GM10248 (cell line): ENCODE results near the gene TUBB6.

Experiments
- CTCF ChIA-PET: fragments of 300-600 bp; sonication (Branson Sonifier 250); formaldehyde crosslinking; extraction: SDS; loops from one replicate; lab custom pipeline; 2021; ENCODE audit warnings: antibody characterized with exemption; lab: Yijun Ruan, JAX
- POLR2A ChIA-PET: fragments of 350-650 bp; sonication (Branson Sonifier 250); formaldehyde crosslinking; extraction: SDS; loops from one replicate; lab custom pipeline; 2020; ENCODE audit warnings: antibody characterized with exemption; lab: Yijun Ruan, JAX
- DNase-seq: peaks from one replicate; pipeline ENCODE4 v3.0.0; 2012; ENCODE audit errors: extremely low spot score
- CTCF ChIP-seq: IDR thresholded peaks from 2 replicates; pipeline ENCODE4 v1.5.1; 2012; ENCODE audit warnings: mild to moderate bottlenecking, low read depth; ENCODE audit errors: extremely low read depth, missing control alignments, control extremely low read depth

TUBB6 gene

GRCh38 chr18:12288403-12288755 is 19.7 kb upstream of the TUBB6 start:
- TF ChIP-seq CTCF = no peak
- POLR2A ChIA-PET = no interaction called here
- no peak for DNase-seq
- CTCF ChIA-PET = no interaction called here

GRCh38 chr18:12290086-12290485 is 18.0 kb upstream of the TUBB6 start:
- POLR2A ChIA-PET = no interaction called here
- DNase-seq = no peak
- TF ChIP-seq CTCF = no peak
- CTCF ChIA-PET = no interaction called here

GRCh38 chr18:12291161-12291560 is 16.9 kb upstream of the TUBB6 start:
- DNase-seq = no peak
- POLR2A ChIA-PET = no interaction called here
- CTCF ChIA-PET = no interaction called here
- no peak for TF ChIP-seq CTCF

- no peak for DNase-seq
- no peak for TF ChIP-seq CTCF
- ChIA-PET POLR2A (no interaction called here), CTCF (no interaction called here)
These were observed 16.4 kb upstream of the TUBB6 start for GRCh38 chr18:12291690-12292089.

GRCh38 chr18:12293831-12294230 is 14.2 kb upstream of the TUBB6 start:
- ChIA-PET POLR2A (no interaction called here), CTCF (no interaction called here)
- DNase-seq = no peak
- TF ChIP-seq CTCF = no peak

- CTCF ChIA-PET = interaction anchor here (0.9 to 1.2 kb wide), 2 partner anchors 16 to 17 kb away, joined by 3 read pairs; no protein-coding TSS in a partner anchor
These were observed 12.5 kb upstream of the TUBB6 start for GRCh38 chr18:12295389-12296086.

More at GRCh38 chr18:12295389-12296086, 12.5 kb upstream of the TUBB6 start:
- DNase-seq = no peak
- no peak for TF ChIP-seq CTCF
- POLR2A ChIA-PET = interaction anchor here (0.6 kb wide), 1 partner anchor 371 kb away, joined by 3 read pairs; no protein-coding TSS in a partner anchor
